Stimulated activated CD8-positive, alpha-beta memory T cell treated with anti-CD3 and anti-CD28 coated beads, Interleukin-4, amount 100 ng/mL, for 1 hour (primary cell): ENCODE measurements around the gene QPCT.

Experiments
- DNase-seq, 2 donors: peaks; one replicate each; pipeline ENCODE4 v3.0.0-alpha.2; 2020; ENCODE audit warnings: low read depth in 2 of 2, low spot score in 1 of 2

Gene QPCT

GRCh38 chr2:37324786-37325624 lies 19.4 kb upstream of the QPCT start, which contains the start of gene PRKD3:
Gene PRKD3 (minus strand): TSS chr2:37324833. CDS start chr2:37316524, 8,309 bp downstream.
- DNase-seq = peak; percentile 14 to 23

DNA sequence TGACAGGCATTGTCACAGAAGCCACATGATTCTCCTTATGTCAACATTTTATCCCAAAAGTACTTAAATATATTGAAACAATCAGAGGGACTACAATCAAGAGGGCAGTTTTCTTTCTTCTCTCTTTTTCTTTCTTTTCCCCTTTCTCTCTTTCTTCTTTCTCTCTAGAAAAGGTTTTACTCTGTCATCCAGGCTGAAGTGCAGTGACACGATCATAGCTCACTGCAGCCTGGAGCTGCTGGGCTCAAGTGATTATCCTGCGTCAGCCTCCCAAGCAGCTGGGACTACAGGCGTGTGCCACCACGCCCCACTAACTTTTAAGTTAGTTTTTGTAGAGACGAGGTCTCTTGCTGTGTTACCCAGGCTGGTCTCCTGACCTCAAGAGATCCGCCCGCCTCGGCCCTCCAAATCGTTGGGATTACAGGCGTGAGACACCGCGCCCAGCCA lies 18.8 kb upstream of the QPCT start:
- no peak for DNase-seq

GRCh38 chr2:37326285-37326684 lies 18.1 kb upstream of the QPCT start:
- DNase-seq = no peak

- no peak for DNase-seq
Measured at GRCh38 chr2:37326866-37327634, 17.4 kb upstream of the QPCT start.

- no peak for DNase-seq
Measured at GRCh38 chr2:37330681-37331080, 13.7 kb upstream of the QPCT start.

- no peak for DNase-seq
Measured at GRCh38 chr2:37332560-37332959, 11.9 kb upstream of the QPCT start.

- no peak for DNase-seq
Measured at GRCh38 chr2:37333256-37333655, 11.2 kb upstream of the QPCT start.

- DNase-seq = no peak
Measured at GRCh38 chr2:37335604-37336003, 8.8 kb upstream of the QPCT start.

DNA sequence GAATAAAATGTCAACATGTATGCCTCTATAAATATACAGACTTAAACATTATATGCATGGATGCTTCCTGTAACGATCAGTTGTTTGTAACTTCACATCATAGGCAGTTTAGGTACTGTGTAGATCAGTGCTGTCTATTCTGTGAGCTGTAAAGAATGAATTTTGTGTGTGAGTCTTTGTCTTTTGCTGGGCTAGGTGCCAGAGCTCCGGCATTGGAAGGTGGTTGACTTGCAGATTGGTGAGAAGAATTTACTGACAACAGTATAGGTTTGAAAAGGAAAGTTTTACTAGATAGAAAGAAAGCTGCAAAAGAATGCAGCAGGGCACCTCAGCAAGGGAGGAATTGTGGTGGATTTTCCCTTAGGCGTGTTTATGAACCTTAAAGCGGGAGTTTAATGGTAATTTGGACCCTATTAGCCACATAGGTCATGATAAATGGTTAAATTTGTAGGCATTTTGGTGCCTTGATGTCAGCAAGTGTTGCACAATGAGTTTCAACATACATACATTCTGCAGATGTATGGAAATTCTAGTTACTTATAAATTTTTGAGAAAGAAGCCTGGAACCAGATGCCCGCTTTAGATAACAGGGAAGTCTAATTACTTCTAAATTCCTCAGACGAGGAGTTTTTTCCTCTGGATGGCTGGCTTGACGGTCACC lies 6.7 kb upstream of the QPCT start:
- DNase-seq = no peak

GRCh38 chr2:37338933-37339332 lies 5.5 kb upstream of the QPCT start:
- DNase-seq = no peak

DNA sequence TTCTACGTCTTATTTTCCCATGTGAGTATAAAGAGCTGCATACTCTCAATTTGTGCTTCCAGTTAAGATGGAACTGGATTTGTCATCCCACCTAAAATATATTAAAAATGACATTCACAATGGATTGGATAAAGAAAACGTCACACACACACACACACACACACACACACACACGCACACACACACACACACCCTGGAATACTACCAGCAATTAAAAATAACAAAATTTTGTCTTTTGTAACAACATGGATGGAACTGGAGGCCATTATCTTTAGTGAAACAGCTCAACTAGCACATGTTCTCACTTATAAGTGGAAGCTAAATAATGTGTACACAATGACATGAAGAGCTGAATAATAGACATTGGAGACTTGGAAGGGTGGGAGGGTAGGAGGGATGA lies 3.8 kb upstream of the QPCT start:
- no peak for DNase-seq

DNA sequence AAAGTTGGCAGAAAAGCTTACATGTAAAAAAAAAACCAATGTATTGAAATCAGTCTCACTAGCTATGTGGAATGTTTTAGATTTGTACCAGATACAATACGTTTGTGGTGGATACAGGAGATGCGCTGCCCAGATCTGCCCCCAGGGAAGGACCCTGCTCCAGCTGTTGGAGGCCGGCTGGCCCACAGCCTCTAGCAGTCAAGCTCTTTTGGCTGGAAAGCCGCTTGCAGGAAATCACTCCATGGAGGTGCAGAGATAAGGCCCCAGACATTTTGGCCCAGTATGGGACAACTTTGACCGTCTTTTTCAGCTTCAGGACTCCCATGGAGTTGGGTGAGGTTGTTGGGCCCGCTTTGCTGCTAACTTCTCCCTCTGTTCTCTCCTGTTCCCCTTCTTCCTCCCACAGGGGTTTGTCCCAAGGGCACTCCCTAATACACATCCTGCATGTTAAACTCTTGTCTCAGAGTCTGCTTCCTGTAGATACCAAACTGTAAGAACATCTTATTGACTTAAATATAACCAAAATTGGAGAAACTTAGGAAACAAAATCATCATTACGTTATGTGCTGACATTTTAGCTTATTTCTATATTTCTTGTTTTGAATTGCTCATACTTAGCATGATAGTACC lies 1.7 kb upstream of the QPCT start:
- no peak for DNase-seq

DNA sequence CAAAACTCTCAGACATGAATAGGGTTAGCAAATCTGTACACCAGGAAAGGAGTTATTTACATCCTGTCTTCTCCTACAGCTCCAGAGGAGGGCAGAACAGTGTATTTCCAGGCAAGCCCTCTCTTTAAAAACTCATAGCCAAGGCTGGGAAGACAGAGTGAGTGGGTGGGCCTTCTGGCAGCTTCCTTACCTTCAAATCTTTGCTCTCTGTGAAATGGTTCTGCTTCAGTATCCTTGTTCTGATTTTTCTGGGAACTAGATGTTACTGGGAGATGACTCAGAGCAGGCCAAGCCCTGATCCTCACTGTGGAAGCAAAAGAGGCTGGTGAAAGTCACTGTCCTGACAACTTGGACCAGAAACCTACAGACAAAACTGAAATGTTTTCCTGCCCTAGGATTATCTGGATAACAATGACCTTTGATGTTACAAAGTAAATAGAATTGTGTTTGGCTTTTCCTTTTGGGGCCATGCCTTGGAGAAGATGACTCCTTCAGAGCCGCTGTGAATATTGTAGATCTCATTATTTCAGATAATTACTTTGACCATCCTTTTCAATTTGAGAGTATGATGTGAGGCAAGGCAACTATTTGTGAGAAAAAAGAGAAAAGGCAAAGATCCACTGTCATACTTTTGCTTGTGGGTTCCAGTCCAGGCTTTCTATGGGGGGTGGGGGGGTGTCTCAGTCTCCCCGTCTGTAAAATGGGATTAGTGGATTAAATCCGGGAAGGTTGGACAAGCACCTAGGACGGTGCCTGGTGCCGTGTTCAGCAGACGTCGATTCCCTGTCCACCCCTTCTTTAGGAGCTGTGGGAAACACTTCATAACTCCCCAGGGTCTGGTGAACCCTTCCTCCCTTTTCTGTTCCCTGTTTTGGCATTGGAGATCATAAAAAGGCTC lies 644 bp upstream of the QPCT start:
- no peak for DNase-seq

DNA sequence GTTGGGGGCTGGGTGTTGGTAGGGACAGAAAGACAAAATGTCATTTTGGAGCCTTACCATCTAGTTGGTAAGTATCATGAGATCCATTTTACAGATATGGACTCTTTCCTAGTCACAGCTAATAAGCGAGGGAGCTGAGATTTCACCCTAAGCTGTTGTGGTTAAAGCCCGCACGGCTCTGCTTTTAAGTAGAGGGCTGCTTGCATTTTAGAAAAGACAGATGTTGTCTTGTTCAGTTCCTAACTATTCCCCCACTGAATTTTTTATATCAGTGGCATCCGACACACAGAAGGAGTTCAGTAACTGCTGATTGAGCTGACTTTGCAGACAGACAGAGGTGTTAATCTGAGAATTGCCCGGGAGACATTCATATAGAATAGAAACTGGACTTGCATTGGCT lies 3.7 kb downstream of the QPCT start:
- no peak for DNase-seq

GRCh38 chr2:37349231-37349860 lies 4.9 kb downstream of the QPCT start:
- DNase-seq = no peak

DNA sequence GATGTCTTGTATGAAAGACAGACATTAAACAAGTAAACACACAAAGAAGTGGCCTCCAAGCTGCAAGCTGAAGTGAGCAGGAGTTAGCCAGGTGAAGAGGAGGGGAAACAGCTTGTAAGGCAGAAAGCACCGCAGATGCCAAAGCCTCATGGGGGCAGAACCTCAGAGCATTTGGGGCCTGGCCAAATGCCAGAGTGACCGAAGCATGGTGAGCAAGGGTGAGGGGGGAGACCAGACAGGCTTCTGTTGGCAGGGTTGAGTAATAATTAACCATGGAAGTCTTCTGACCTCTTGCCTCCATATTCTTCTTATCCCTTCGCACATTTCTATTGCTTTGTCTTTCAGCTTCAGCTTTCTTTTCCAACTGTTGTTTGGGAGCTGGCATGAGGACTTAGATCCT lies 5.6 kb downstream of the QPCT start:
- no peak for DNase-seq

DNA sequence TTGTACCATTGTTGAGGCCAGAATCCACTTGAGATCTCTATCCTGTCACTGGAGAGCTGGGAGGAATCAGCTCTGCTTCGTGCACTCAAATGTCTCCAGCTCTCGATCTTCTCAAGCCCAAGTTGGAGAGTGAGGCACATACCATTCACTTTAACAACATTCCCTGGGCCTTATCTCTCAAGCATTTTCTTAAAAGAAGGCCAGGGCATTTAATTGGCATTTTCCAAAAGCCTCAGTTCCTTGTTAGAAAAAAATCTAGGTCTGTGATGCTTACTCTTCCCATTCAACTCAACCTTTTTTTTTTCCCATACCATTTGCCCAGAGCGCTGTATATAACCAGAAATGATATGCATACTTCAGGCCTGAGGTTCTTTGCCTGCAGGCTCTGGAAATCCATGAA lies 10.1 kb downstream of the QPCT start:
- no peak for DNase-seq

DNA sequence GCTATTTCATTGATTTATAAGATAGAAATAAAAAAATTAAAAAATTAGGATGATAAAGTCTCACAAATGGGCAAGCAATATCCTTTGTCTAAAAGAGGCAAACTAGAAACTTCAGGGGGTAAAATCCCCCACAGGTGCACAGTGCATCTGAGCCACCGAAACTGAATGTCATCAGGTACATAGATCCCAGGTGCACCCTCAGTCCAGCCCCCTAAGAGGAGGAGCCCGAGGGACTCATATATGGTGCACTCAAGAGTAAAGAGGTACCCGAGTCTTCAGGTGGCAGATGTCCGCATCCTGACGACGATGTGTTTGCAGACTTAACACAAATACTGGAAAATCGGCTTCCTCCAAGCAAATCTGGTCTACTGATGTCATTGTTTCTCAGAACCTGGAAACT lies 11.3 kb downstream of the QPCT start:
- no peak for DNase-seq

GRCh38 chr2:37356299-37356698 lies 11.9 kb downstream of the QPCT start:
- no peak for DNase-seq

DNA sequence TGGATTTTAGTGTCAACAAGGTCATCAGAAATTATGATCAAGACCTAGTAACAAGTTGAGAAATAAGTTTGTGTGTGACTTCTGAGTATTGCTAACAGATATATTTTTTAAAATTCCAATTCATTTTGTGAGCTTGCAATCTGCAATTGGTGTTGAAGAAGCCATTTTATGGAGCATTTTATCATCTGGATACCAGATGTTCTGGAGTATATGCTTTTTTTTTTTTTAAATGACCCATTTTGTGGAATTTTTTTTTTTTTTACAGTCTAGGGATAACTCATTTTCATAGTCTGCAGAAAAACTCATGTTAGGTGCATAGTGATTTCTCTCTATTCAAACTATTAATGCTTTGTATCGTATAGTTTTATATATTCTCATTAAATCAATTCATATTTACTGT lies 12.6 kb downstream of the QPCT start:
- no peak for DNase-seq
